Stomach (tissue), 9 donors: ENCODE measurements around the gene EED. TPM values are rescaled to one million over a fixed set of nuclear protein-coding genes. Genes with fewer than 3 reads are reported as not detected.
"Not testable (repeated sequence)": the region's sequence is repeated elsewhere in the genome, so short reads cannot be mapped to it uniquely, and the experiment has no call there.

Experiments
- DNase-seq, 2 donors: peaks; one replicate each; pipeline versions ENCODE4 v3.0.0 to v3.0.0-alpha.2; 2013 to 2019
- H3K27ac ChIP-seq, 5 donors: fragments of 200-600 bp in 4 of 5; sonication (generic) in 4 of 5; one replicate each; pipeline ENCODE4 v1.5.1; 2013 to 2019; ENCODE audit warnings: mild to moderate bottlenecking in 1 of 5, moderate library complexity in 1 of 5
- H3K27me3 ChIP-seq, 3 donors: fragments of 200-600 bp; sonication (generic); one replicate each; pipeline ENCODE4 v1.5.1; 2017 to 2019; ENCODE audit warnings: mixed run types in 1 of 3
- H3K36me3 ChIP-seq, 4 donors: fragments of 200-600 bp; sonication (generic); 1 replicate in 3 of 4; 2 replicates in 1 of 4; pipeline ENCODE4 v1.5.1; 2016 to 2019
- H3K4me1 ChIP-seq, 4 donors: fragments of 200-600 bp; sonication (generic); one replicate each; pipeline ENCODE4 v1.5.1; 2016 to 2019
- H3K4me3 ChIP-seq, 4 donors: fragments of 200-600 bp; sonication (generic) in 3 of 4; one replicate each; pipeline ENCODE4 v1.5.1; 2016 to 2019; ENCODE audit warnings: mild to moderate bottlenecking in 1 of 4
- H3K9me3 ChIP-seq, 4 donors: fragments of 200-600 bp; sonication (generic); one replicate each; pipeline ENCODE4 v1.5.1; 2016 to 2019
- EP300 ChIP-seq: sonication (generic); formaldehyde crosslinking; IDR thresholded peaks from one replicate; pipeline ENCODE4 v1.6.1; 2017; ENCODE audit warnings: antibody characterized with exemption
- POLR2A ChIP-seq, 4 donors: fragments of 450-650 bp; IDR thresholded peaks; one replicate each; pipeline ENCODE4 v1.6.1; 2016; ENCODE audit warnings: antibody characterized with exemption in 4 of 4, control low read depth in 2 of 4, mild to moderate bottlenecking in 1 of 4, moderate library complexity in 1 of 4
- POLR2AphosphoS5 ChIP-seq, 3 donors: sonication (generic); formaldehyde crosslinking; IDR thresholded peaks; one replicate each; pipeline ENCODE4 v1.6.1; 2016; ENCODE audit warnings: antibody characterized with exemption in 3 of 3
- WGBS, 5 donors: extraction: QIAGEN DNeasy Blood & Tissue Kit in 3 of 5; methylation state at CpG; one replicate each; pipeline versions ENCODE4 v1.1.5 to v1.1.7; 2013 to 2018; 5-methylcytosine and 5-hydroxymethylcytosine counted together
- intact Hi-C: fragments of 100-400 bp; cut with DNase I; formaldehyde crosslinking; loops from one replicate; pipeline ENCODE4 v1.15.1; 2023; ENCODE audit warnings: low total_unique reads
- polyA plus RNA-seq, 3 donors: library from polyadenylated mRNA; stranded (reverse); fragments of 200-250 nt; gene quantifications; one replicate each; pipeline ENCODE4 v1.2.3, GENCODE V29; 2013
- total RNA-seq, 5 donors: library from RNA; depleted of rRNA; stranded (reverse); fragments of >200 nt; gene quantifications; one replicate each; pipeline versions ENCODE4 v1.1.0 to v1.2.3, GENCODE V29; 2014 to 2016
- TF ChIP-seq, protein P1 (sequence below), 7 experiments: fragments of 450-650 bp in 4 of 7; fragments of 200-600 bp in 3 of 7; sonication (generic) in 3 of 7; IDR thresholded peaks; one replicate each; pipeline ENCODE4 v1.5.1; 2016 to 2019; ENCODE audit warnings: antibody characterized with exemption in 7 of 7, control low read depth in 2 of 7, mild to moderate bottlenecking in 1 of 7
- donor health status: healthy with polysubstance abuse.
- donor health status: Bipolar disorder and iron deficiency.
- donor health status: healthy.

EED gene
- total and polyA plus RNA-seq, 8 donors, result 11.8 to 42.4 (median 20.8) TPM

DNA sequence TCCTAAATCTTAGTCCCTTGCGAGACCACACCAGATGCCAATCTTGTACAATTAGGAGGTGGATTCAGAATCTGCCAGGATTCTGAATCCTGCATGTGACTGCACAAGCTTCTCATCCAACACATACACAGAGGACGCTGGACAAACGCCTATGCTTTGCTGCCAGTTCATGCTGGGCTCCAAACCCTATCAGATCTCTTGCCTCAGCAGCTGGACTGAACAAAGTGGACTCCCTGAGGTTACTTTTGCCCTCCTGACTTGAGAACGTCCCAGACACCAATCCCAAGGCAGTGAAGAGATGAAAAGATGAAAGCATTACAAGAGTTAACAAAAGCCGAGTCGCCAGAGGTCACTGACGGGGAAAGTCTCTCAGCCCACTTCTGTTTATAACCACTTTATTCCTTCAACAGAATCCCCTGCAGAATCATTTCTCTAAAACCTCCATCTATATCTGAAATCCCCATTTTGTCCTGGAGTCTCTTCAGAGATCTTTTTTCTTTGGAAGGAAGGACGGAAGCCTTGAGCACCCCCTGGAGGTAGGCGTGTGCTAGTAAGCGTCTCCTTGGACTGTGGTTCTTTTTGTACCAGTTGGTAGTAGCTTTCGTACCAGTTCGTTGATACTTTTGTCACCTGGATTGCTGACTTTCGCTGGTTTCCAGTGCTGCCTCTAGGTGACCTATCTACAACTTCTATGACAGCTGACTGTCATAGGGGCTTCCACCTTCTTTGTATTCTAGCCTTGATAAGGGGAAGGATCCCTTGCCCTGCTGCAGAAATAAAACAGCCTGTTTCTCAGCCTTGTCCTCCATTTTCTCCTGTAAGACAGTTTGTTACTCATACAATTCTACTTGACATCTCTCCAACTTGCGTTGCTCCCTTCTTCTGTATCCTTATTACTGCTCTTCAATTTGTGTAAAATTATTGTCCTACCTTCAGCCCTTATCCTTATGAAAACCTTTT, 26.1 kb upstream of the EED start:
- H3K27me3 ChIP-seq, result no peaks in the 10 kb centered on the region
- no peaks in the 10 kb centered on the region for H3K36me3 ChIP-seq
- peaks cover 0 to 12% (median 9%) of the 10 kb centered on the region in 4 donors for H3K4me1 ChIP-seq
- H3K4me3 ChIP-seq, result peak overlapping the region; percentile 6 to 33 (median 22)
- TF ChIP-seq POLR2A (IDR thresholded peaks at IDR 0.05), result no peak
- TF ChIP-seq, protein P1, sequence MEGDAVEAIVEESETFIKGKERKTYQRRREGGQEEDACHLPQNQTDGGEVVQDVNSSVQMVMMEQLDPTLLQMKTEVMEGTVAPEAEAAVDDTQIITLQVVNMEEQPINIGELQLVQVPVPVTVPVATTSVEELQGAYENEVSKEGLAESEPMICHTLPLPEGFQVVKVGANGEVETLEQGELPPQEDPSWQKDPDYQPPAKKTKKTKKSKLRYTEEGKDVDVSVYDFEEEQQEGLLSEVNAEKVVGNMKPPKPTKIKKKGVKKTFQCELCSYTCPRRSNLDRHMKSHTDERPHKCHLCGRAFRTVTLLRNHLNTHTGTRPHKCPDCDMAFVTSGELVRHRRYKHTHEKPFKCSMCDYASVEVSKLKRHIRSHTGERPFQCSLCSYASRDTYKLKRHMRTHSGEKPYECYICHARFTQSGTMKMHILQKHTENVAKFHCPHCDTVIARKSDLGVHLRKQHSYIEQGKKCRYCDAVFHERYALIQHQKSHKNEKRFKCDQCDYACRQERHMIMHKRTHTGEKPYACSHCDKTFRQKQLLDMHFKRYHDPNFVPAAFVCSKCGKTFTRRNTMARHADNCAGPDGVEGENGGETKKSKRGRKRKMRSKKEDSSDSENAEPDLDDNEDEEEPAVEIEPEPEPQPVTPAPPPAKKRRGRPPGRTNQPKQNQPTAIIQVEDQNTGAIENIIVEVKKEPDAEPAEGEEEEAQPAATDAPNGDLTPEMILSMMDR (IDR thresholded peaks at IDR 0.05), result peak in 5 of 7 experiments; percentile 44 to 85 (median 80)
- peak in 1 of 3 donors; percentile 37 for TF ChIP-seq POLR2AphosphoS5 (IDR thresholded peaks at IDR 0.05)
- peak; percentile 64 to 90 for DNase-seq
- 18 to 31% (median 27%) methylated on average over 14 of the region's 14 CpGs for WGBS, 5 donors
- intact Hi-C loops, result loop anchor here (10.0 kb wide), 2 partner anchors 274 to 364 kb away; partner anchors contain the start of gene CCDC83
- no peaks in the 10 kb centered on the region for H3K9me3 ChIP-seq
- peak overlapping the region in 1 of 5 donors; percentile 7 for H3K27ac ChIP-seq

GRCh38 chr11:86219311-86220193, 25.0 kb upstream of the EED start:
- TF ChIP-seq POLR2AphosphoS5 (IDR thresholded peaks at IDR 0.05) (no peak), EP300 (no peak), POLR2A (IDR thresholded peaks at IDR 0.05) (no peak)
- TF ChIP-seq, protein P1 (IDR thresholded peaks at IDR 0.05), result no peak
- Histone ChIP-seq H3K36me3 (no peaks in the 10 kb centered on the region), H3K4me1 (peaks cover 0 to 12% (median 9%) of the 10 kb centered on the region in 4 donors), H3K9me3 (no peaks in the 10 kb centered on the region), H3K27me3 (no peaks in the 10 kb centered on the region), H3K27ac (no peak overlapping the region), H3K4me3 (no peak overlapping the region)
- WGBS, 5 donors, result 90 to 94% (median 92%) methylated on average over 7 of the region's 7 CpGs
- DNase-seq, result no peak
- intact Hi-C loops, result loop anchor here (10.0 kb wide), 2 partner anchors 275 to 365 kb away; partner anchors contain the start of gene CCDC83

GRCh38 chr11:86220653-86221052, 23.9 kb upstream of the EED start:
- TF ChIP-seq EP300, result no peak
- TF ChIP-seq POLR2A (IDR thresholded peaks at IDR 0.05), result no peak
- TF ChIP-seq, protein P1 (IDR thresholded peaks at IDR 0.05), result no peak
- no peak for TF ChIP-seq POLR2AphosphoS5 (IDR thresholded peaks at IDR 0.05)
- no peak overlapping the region for H3K27ac ChIP-seq
- WGBS, 5 donors, result 82 to 96% (median 89%) methylated on average over 1 of the region's 1 CpG
- H3K36me3 ChIP-seq, result no peaks in the 10 kb centered on the region
- no peaks in the 10 kb centered on the region for H3K27me3 ChIP-seq
- H3K4me1 ChIP-seq, result peaks cover 0 to 12% (median 9%) of the 10 kb centered on the region in 4 donors
- H3K4me3 ChIP-seq, result no peak overlapping the region
- intact Hi-C loops, result no loop called here
- DNase-seq, result no peak
- no peaks in the 10 kb centered on the region for H3K9me3 ChIP-seq

- Histone ChIP-seq H3K4me3 (no peak overlapping the region), H3K36me3 (no peaks in the 10 kb centered on the region), H3K27me3 (no peaks in the 10 kb centered on the region), H3K9me3 (no peaks in the 10 kb centered on the region), H3K4me1 (peaks cover 0 to 12% (median 9%) of the 10 kb centered on the region in 4 donors), H3K27ac (no peak overlapping the region)
- 53 to 73% (median 67%) methylated on average over 2 of the region's 2 CpGs for WGBS, 5 donors
- intact Hi-C loops, result no loop called here
- TF ChIP-seq EP300, result no peak
- TF ChIP-seq POLR2AphosphoS5 (IDR thresholded peaks at IDR 0.05), result no peak
- TF ChIP-seq, protein P1 (IDR thresholded peaks at IDR 0.05), result no peak
- TF ChIP-seq POLR2A (IDR thresholded peaks at IDR 0.05), result no peak
- DNase-seq, result peak in 1 of 2 donors; percentile 11
Measured at GRCh38 chr11:86222081-86222480, 22.5 kb upstream of the EED start.

GRCh38 chr11:86224575-86224974, 20.0 kb upstream of the EED start:
- H3K9me3 ChIP-seq, H3K36me3 ChIP-seq, intact Hi-C loops, H3K27ac ChIP-seq, H3K4me3 ChIP-seq, H3K27me3 ChIP-seq, DNase-seq, H3K4me1 ChIP-seq: not testable (repeated sequence)
- WGBS, 5 donors, result 60 to 76% (median 62%) methylated on average over 4 of the region's 4 CpGs

- H3K4me3 ChIP-seq, H3K36me3 ChIP-seq, H3K9me3 ChIP-seq, H3K4me1 ChIP-seq, DNase-seq, H3K27ac ChIP-seq, H3K27me3 ChIP-seq, intact Hi-C loops: not testable (repeated sequence)
- 96 to 98% (median 97%) methylated on average over 3 of the region's 3 CpGs for WGBS, 5 donors
Measured at GRCh38 chr11:86225344-86225743, 19.2 kb upstream of the EED start.
